Ishikawa (cell line): ENCODE measurements around the gene HOATZ.

ENCODE experiments used
- CEBPB ChIP-seq: IDR thresholded peaks from 2 replicates; pipeline ENCODE4 v1.6.1; 2012
- CREB1 ChIP-seq: IDR thresholded peaks from 2 replicates; pipeline ENCODE4 v1.6.1; 2012; ENCODE audit warnings: low read depth
- EP300 ChIP-seq: IDR thresholded peaks from 2 replicates; pipeline ENCODE4 v1.6.1; 2012; ENCODE audit warnings: borderline replicate concordance
- FOXM1 ChIP-seq: IDR thresholded peaks from 2 replicates; pipeline ENCODE4 v1.6.1; 2012; ENCODE audit warnings: low read depth, borderline replicate concordance
- MAX ChIP-seq: IDR thresholded peaks from 2 replicates; pipeline ENCODE4 v1.6.1; 2012
- NFIC ChIP-seq: IDR thresholded peaks from 2 replicates; pipeline ENCODE4 v1.6.1; 2012
- RAD21 ChIP-seq: IDR thresholded peaks from 2 replicates; pipeline ENCODE4 v1.6.1; 2012; ENCODE audit warnings: low read depth
- REST ChIP-seq: IDR thresholded peaks from 2 replicates; pipeline ENCODE4 v1.6.1; 2012; ENCODE audit warnings: low read depth, mild to moderate bottlenecking
- TAF1 ChIP-seq: IDR thresholded peaks from 2 replicates; pipeline ENCODE4 v1.6.1; 2012; ENCODE audit warnings: low read depth, mild to moderate bottlenecking
- TEAD4 ChIP-seq: IDR thresholded peaks from 2 replicates; pipeline ENCODE4 v1.6.1; 2012
- USF1 ChIP-seq: IDR thresholded peaks from 2 replicates; pipeline ENCODE4 v1.6.1; 2012
- ZBTB7A ChIP-seq: IDR thresholded peaks from 2 replicates; pipeline ENCODE4 v1.6.1; 2012; ENCODE audit warnings: low read depth

GRCh38 chr11:111474432-111474831, 40.1 kb upstream of the HOATZ start:
- TF ChIP-seq CEBPB, result no peak
- no peak for TF ChIP-seq TEAD4
- no peak for TF ChIP-seq FOXM1
- TF ChIP-seq REST, result no peak
- TF ChIP-seq EP300, result no peak
- no peak for TF ChIP-seq NFIC
- no peak for TF ChIP-seq ZBTB7A
- TF ChIP-seq RAD21, result no peak
- no peak for TF ChIP-seq CREB1
- no peak for TF ChIP-seq USF1
- no peak for TF ChIP-seq TAF1
- no peak for TF ChIP-seq MAX
